GM19324 (cell line): ENCODE results near the gene CAPN8.

Source experiments
- ATAC-seq: cut with Tn5 transposase; IDR thresholded peaks from one replicate; pipeline ENCODE4 v1.9.1; 2021; ENCODE audit warnings: mild to moderate bottlenecking, moderate library complexity; ENCODE audit not compliant: unreplicated experiment, low FRiP score

The CAPN8 gene

GRCh38 chr1:223492044-223492443 lies 173.5 kb downstream of the CAPN8 start:
- no peak for ATAC-seq
